Mesenchymal stem cell (in vitro differentiated cells and primary cell): ENCODE results near the gene GALNT10.
A peak's percentile ranks its signal among the peaks of the same experiment; 100 is the strongest.

Source experiments
- DNase-seq: peaks from one replicate; pipeline ENCODE4 v3.0.0-alpha.2; 2013
- H2AFZ ChIP-seq: one replicate; pipeline ENCODE4 v1.6.1; 2013; ENCODE audit warnings: low read depth, mild to moderate bottlenecking, control low read depth, inconsistent platforms, low read length, moderate library complexity
- H2AK5ac ChIP-seq: 2 replicates; pipeline ENCODE4 v1.6.1; 2013; ENCODE audit warnings: low read length, moderate library complexity, mild to moderate bottlenecking, inconsistent platforms; ENCODE audit not compliant: severe bottlenecking
- H2BK120ac ChIP-seq: one replicate; pipeline ENCODE4 v1.6.1; 2013; ENCODE audit warnings: low read depth, mild to moderate bottlenecking, inconsistent platforms, low read length, moderate library complexity
- H2BK12ac ChIP-seq, 2 experiments: one replicate each; pipeline ENCODE4 v1.6.1; 2013; ENCODE audit warnings: inconsistent platforms in 2 of 2, low read length in 2 of 2, mild to moderate bottlenecking in 2 of 2, moderate library complexity in 2 of 2, control low read depth in 1 of 2
- H2BK15ac ChIP-seq: one replicate; pipeline ENCODE4 v1.6.1; 2013; ENCODE audit warnings: mild to moderate bottlenecking, low read depth, inconsistent platforms; ENCODE audit not compliant: poor library complexity, severe bottlenecking
- H2BK5ac ChIP-seq: 2 replicates; pipeline ENCODE4 v1.6.1; 2013; ENCODE audit warnings: low read depth, mild to moderate bottlenecking, low read length, control low read depth, inconsistent platforms; ENCODE audit not compliant: poor library complexity, severe bottlenecking
- H3K14ac ChIP-seq, 2 experiments: one replicate each; pipeline ENCODE4 v1.6.1; 2013; ENCODE audit warnings: inconsistent platforms in 2 of 2, low read length in 2 of 2, control low read depth in 1 of 2, mild to moderate bottlenecking in 1 of 2, moderate library complexity in 1 of 2
- H3K18ac ChIP-seq, 2 experiments: one replicate each; pipeline ENCODE4 v1.6.1; 2013; ENCODE audit warnings: inconsistent platforms in 2 of 2, low read length in 2 of 2, control low read depth in 1 of 2, low read depth in 1 of 2, mild to moderate bottlenecking in 1 of 2
- H3K23ac ChIP-seq, 2 experiments: one replicate each; pipeline ENCODE4 v1.6.1; 2013; ENCODE audit warnings: inconsistent platforms in 2 of 2, low read length in 2 of 2, mild to moderate bottlenecking in 2 of 2, moderate library complexity in 2 of 2, control low read depth in 1 of 2
- H3K27ac ChIP-seq: 2 replicates; pipeline ENCODE4 v1.5.1; 2013; ENCODE audit warnings: mild to moderate bottlenecking, moderate library complexity, low read length, control low read depth, inconsistent platforms; ENCODE audit not compliant: poor library complexity, severe bottlenecking
- H3K27me3 ChIP-seq, 2 experiments: 2 replicates each; pipeline versions ENCODE4 v1.6.1 to v1.7.0; 2013; ENCODE audit warnings: low read length in 2 of 2, mild to moderate bottlenecking in 2 of 2, moderate library complexity in 2 of 2, control low read depth in 1 of 2, inconsistent platforms in 1 of 2; ENCODE audit not compliant: control insufficient read depth in 1 of 2, insufficient read depth in 1 of 2
- H3K36me3 ChIP-seq, 2 experiments: 2 replicates each; pipeline versions ENCODE4 v1.6.1 to v1.7.0; 2013; ENCODE audit warnings: low read length in 2 of 2, control low read depth in 1 of 2, inconsistent platforms in 1 of 2, low read depth in 1 of 2, mild to moderate bottlenecking in 1 of 2; ENCODE audit not compliant: insufficient read depth in 2 of 2, control insufficient read depth in 1 of 2
- H3K4ac ChIP-seq, 2 experiments: one replicate each; pipeline ENCODE4 v1.6.1; 2013; ENCODE audit warnings: inconsistent platforms in 2 of 2, low read length in 2 of 2, mild to moderate bottlenecking in 2 of 2, moderate library complexity in 2 of 2, control low read depth in 1 of 2, low read depth in 1 of 2
- H3K4me1 ChIP-seq: 2 replicates; pipeline ENCODE4 v1.6.1; 2013; ENCODE audit warnings: low read depth, low read length, control low read depth; ENCODE audit not compliant: control insufficient read depth, insufficient read depth
- H3K4me2 ChIP-seq: 2 replicates; pipeline ENCODE4 v1.6.1; 2013; ENCODE audit warnings: low read length, mild to moderate bottlenecking, inconsistent platforms; ENCODE audit not compliant: poor library complexity, severe bottlenecking
- H3K4me3 ChIP-seq, 2 experiments: 2 replicates each; pipeline versions ENCODE4 v1.5.1 to v1.7.0; 2013; ENCODE audit warnings: low read length in 2 of 2, mild to moderate bottlenecking in 2 of 2, control low read depth in 1 of 2, low read depth in 1 of 2; ENCODE audit not compliant: insufficient read depth in 1 of 2
- H3K79me1 ChIP-seq: replicated peaks from 2 replicates; pipeline ENCODE4 v1.6.1; 2013; ENCODE audit warnings: mild to moderate bottlenecking, control low read depth, low read length, inconsistent platforms; ENCODE audit not compliant: poor library complexity, severe bottlenecking
- H3K9ac ChIP-seq: 2 replicates; pipeline ENCODE4 v1.7.0; 2013; ENCODE audit warnings: mild to moderate bottlenecking, low read length, moderate library complexity
- H3K9me3 ChIP-seq: 2 replicates; pipeline ENCODE4 v1.7.0; 2013; ENCODE audit warnings: mild to moderate bottlenecking, low read length; ENCODE audit not compliant: control insufficient read depth
- H4K8ac ChIP-seq: one replicate; pipeline ENCODE4 v1.6.1; 2013; ENCODE audit warnings: inconsistent platforms, mild to moderate bottlenecking, low read length, moderate library complexity
- H4K91ac ChIP-seq: one replicate; pipeline ENCODE4 v1.6.1; 2013; ENCODE audit warnings: mild to moderate bottlenecking, low read length, inconsistent platforms
- WGBS: methylation state at CpG from one replicate; pipeline ENCODE4 v1.1.7; 2013; ENCODE audit warnings: mixed read lengths; 5-methylcytosine and 5-hydroxymethylcytosine counted together

Gene GALNT10

DNA sequence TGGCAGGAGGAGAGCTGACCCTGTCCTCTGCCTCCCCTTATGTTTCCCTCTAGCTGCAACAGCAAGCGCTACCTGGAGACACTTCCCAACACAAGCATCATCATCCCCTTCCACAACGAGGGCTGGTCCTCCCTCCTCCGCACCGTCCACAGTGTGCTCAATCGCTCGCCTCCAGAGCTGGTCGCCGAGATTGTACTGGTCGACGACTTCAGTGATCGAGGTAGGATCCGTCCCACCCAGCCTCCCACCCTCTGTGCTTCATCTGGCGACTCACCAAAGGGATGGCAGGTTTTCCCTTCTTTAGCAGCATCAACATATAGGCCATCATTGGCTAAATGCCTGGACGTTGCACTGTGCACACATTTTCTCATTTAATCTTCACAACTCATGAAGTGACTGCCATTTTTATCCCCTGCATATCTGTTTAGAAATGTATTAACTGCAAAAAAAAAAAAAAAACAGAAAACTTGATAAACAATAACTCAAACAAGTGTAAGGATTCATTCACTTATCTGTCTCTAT lies 139.0 kb downstream of the GALNT10 start:
- H3K27me3 ChIP-seq: no peaks in the 10 kb centered on the region
- peaks cover 6% of the 10 kb centered on the region for H3K79me1 ChIP-seq
- H3K9me3 ChIP-seq: no peaks in the 10 kb centered on the region
- peaks cover 7 to 28% of the 10 kb centered on the region in 2 experiments for H3K36me3 ChIP-seq
- H2BK5ac ChIP-seq: no peak overlapping the region
- H2AFZ ChIP-seq: no peak overlapping the region
- no peak overlapping the region for H3K4me2 ChIP-seq
- no peak overlapping the region for H3K4ac ChIP-seq
- peak overlapping the region in 1 of 2 experiments; percentile 23 for H3K14ac ChIP-seq
- no peak overlapping the region for H3K18ac ChIP-seq
- 98% methylated on average over 14 of the region's 14 CpGs for WGBS
- no peak for DNase-seq
- peaks cover 6% of the 10 kb centered on the region for H3K4me1 ChIP-seq
- no peak overlapping the region for H4K91ac ChIP-seq
- no peak overlapping the region for H3K23ac ChIP-seq
- peak overlapping the region; percentile 49 for H2BK15ac ChIP-seq
- H2BK120ac ChIP-seq: no peak overlapping the region
- no peak overlapping the region for H3K4me3 ChIP-seq
- H3K27ac ChIP-seq: no peak overlapping the region
- H4K8ac ChIP-seq: no peak overlapping the region
- no peak overlapping the region for H2BK12ac ChIP-seq
- no peak overlapping the region for H2AK5ac ChIP-seq
- no peak overlapping the region for H3K9ac ChIP-seq

DNA sequence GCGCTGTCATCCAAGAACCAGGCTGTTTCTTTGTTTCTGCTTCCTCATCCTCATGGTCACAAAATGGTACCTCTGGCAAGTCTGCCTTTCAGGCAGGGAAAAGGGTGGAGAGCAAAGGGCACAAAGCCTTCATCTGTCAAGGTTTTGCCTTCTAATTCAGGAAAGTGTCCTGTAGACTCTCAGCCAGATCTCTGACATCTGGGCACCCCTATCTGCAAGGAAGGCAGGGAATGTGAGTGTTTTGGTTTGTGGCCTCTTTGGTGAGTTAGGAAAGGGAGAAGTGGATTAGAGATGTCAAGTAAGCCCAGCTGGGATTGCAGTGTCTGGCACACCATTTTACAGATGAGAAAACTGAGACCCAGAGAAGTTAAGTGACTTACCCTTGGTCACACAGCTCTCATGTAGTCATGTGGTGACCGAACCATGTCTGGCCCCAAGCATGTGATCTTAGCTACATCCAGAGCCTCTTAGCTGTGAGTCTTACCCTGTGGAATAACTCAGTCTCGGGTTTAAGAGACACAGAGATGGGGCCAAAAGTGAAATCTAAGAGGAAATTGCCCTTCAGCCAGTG lies 139.6 kb downstream of the GALNT10 start:
- peaks cover 7 to 32% of the 10 kb centered on the region in 2 experiments for H3K36me3 ChIP-seq
- no peak overlapping the region for H3K23ac ChIP-seq
- H3K27ac ChIP-seq: no peak overlapping the region
- no peak overlapping the region for H2BK12ac ChIP-seq
- H2AK5ac ChIP-seq: no peak overlapping the region
- H3K4me1 ChIP-seq: peaks cover 6% of the 10 kb centered on the region
- H2BK15ac ChIP-seq: no peak overlapping the region
- no peak overlapping the region for H2BK5ac ChIP-seq
- no peak overlapping the region for H3K4me2 ChIP-seq
- H3K18ac ChIP-seq: no peak overlapping the region
- peaks cover 6% of the 10 kb centered on the region for H3K79me1 ChIP-seq
- H2AFZ ChIP-seq: no peak overlapping the region
- H3K14ac ChIP-seq: no peak overlapping the region
- DNase-seq: no peak
- H3K4ac ChIP-seq: no peak overlapping the region
- no peak overlapping the region for H3K9ac ChIP-seq
- no peak overlapping the region for H3K4me3 ChIP-seq
- no peak overlapping the region for H2BK120ac ChIP-seq
- no peaks in the 10 kb centered on the region for H3K9me3 ChIP-seq
- no peaks in the 10 kb centered on the region for H3K27me3 ChIP-seq
- WGBS: 98% methylated on average over 3 of the region's 3 CpGs
- no peak overlapping the region for H4K8ac ChIP-seq
- H4K91ac ChIP-seq: no peak overlapping the region

DNA sequence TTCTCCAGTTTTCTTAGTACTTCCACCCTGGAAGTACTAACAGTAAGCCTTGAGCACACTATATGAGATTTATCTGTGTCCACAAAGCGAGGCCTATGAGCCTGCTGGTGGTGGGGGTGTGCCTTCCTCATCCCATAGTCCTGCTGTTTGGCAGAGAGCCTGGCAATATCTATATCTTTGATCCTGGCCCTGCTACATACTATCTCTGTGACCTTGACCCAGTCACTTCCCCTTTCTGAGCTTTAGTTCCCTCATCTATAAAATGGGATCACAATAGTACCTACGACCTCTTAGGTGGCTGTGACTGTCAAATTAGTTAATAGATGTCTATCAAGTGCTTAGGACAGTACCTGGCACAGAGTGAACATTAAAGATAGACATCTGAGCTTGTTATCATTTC lies 140.7 kb downstream of the GALNT10 start:
- whole genome bisulfite sequencing: 100% methylated on average over 2 of the region's 2 CpGs
- no peak overlapping the region for H3K14ac ChIP-seq
- H3K23ac ChIP-seq: no peak overlapping the region
- no peak overlapping the region for H2AFZ ChIP-seq
- H3K18ac ChIP-seq: no peak overlapping the region
- H3K79me1 ChIP-seq: peaks cover 6% of the 10 kb centered on the region
- DNase-seq: no peak
- H3K4ac ChIP-seq: no peak overlapping the region
- no peak overlapping the region for H3K4me3 ChIP-seq
- H3K9me3 ChIP-seq: no peaks in the 10 kb centered on the region
- no peak overlapping the region for H2BK12ac ChIP-seq
- H2BK5ac ChIP-seq: no peak overlapping the region
- H3K4me2 ChIP-seq: no peak overlapping the region
- H2BK120ac ChIP-seq: no peak overlapping the region
- H2AK5ac ChIP-seq: no peak overlapping the region
- peaks cover 6% of the 10 kb centered on the region for H3K4me1 ChIP-seq
- H2BK15ac ChIP-seq: no peak overlapping the region
- H3K27me3 ChIP-seq: no peaks in the 10 kb centered on the region
- no peak overlapping the region for H4K8ac ChIP-seq
- H4K91ac ChIP-seq: no peak overlapping the region
- no peak overlapping the region for H3K9ac ChIP-seq
- H3K36me3 ChIP-seq: peaks cover 7 to 32% of the 10 kb centered on the region in 2 experiments
- H3K27ac ChIP-seq: no peak overlapping the region

DNA sequence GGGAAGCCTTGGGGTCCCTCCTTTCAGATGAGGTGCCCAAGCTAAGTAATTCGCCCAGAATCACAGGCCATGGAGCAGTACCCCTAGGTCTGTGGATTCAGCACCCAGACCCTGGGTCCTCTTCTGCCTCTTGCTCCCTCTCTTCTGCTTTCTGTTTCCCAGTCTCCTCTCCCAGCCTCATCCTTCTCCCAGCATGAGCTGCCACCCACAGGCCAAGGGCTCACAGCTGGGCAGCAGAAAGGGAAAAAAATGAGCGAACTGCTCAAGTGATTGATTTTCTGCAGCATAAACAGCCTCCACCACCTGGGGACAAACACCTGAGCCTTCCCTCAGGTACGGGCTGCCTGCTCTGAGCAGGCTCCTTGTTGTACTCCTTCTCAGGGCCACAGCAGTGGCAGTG lies 141.4 kb downstream of the GALNT10 start:
- H4K8ac ChIP-seq: no peak overlapping the region
- no peak overlapping the region for H3K27ac ChIP-seq
- H3K9ac ChIP-seq: no peak overlapping the region
- no peak overlapping the region for H2BK15ac ChIP-seq
- no peak overlapping the region for H3K23ac ChIP-seq
- H3K27me3 ChIP-seq: no peaks in the 10 kb centered on the region
- H3K14ac ChIP-seq: no peak overlapping the region
- H4K91ac ChIP-seq: no peak overlapping the region
- no peak overlapping the region for H2BK5ac ChIP-seq
- H3K4me3 ChIP-seq: no peak overlapping the region
- peak overlapping the region in 1 of 2 experiments; percentile 18 for H3K18ac ChIP-seq
- WGBS: 82% methylated on average over 3 of the region's 3 CpGs
- no peak overlapping the region for H2BK120ac ChIP-seq
- H3K36me3 ChIP-seq: peaks cover 7 to 32% of the 10 kb centered on the region in 2 experiments
- no peak overlapping the region for H3K4ac ChIP-seq
- no peak overlapping the region for H2BK12ac ChIP-seq
- H3K4me1 ChIP-seq: peaks cover 6% of the 10 kb centered on the region
- DNase-seq: no peak
- no peak overlapping the region for H2AK5ac ChIP-seq
- H3K79me1 ChIP-seq: peaks cover 6% of the 10 kb centered on the region
- no peak overlapping the region for H3K4me2 ChIP-seq
- H3K9me3 ChIP-seq: no peaks in the 10 kb centered on the region
- H2AFZ ChIP-seq: no peak overlapping the region
